K562 (cell line): ENCODE results near the gene OR2M4.
"Not testable (repeated sequence)": the region's sequence is repeated elsewhere in the genome, so short reads cannot be mapped to it uniquely, and the experiment has no call there.

Experiments
- BDP1 ChIP-seq: IDR thresholded peaks from 3 replicates; pipeline ENCODE4 v1.6.1; 2011; ENCODE audit not compliant: insufficient read length, insufficient read depth
- BMI1 ChIP-seq: fragments of 150-350 bp; IDR thresholded peaks from 2 replicates; pipeline ENCODE4 v1.6.1; 2014; ENCODE audit warnings: low read length
- BRF1 ChIP-seq: IDR thresholded peaks from 3 replicates; pipeline ENCODE4 v1.6.1; 2011; ENCODE audit warnings: borderline replicate concordance, mild to moderate bottlenecking; ENCODE audit not compliant: insufficient read length; ENCODE audit errors: extremely low read depth
- CHCHD3 ChIP-seq: fragments of 250-450 bp; sonication (Bioruptor Pico); IDR thresholded peaks from 2 replicates; pipeline ENCODE4 v2.1.2; 2022; ENCODE audit warnings: mild to moderate bottlenecking
- CTCF ChIP-seq, 3 experiments: IDR thresholded peaks in 2 of 3; conservative IDR thresholded peaks in 1 of 3; 2 replicates each; pipeline ENCODE4 v1.5.1; 2011 to 2012; ENCODE audit warnings: low read length in 3 of 3, mild to moderate bottlenecking in 3 of 3, control low read depth in 2 of 3, improper control_type of control experiment in 1 of 3, inconsistent platforms in 1 of 3, low read depth in 1 of 3, mixed read lengths in 1 of 3, moderate library complexity in 1 of 3; ENCODE audit not compliant: insufficient read depth in 2 of 3
- CXXC5 ChIP-seq: fragments of 250-450 bp; sonication (Bioruptor Pico); IDR thresholded peaks from 2 replicates; pipeline ENCODE4 v1.8.0; 2022; ENCODE audit warnings: inconsistent platforms, mild to moderate bottlenecking, moderate library complexity
- DLX4 ChIP-seq: fragments of 250-450 bp; sonication (Bioruptor Pico); IDR thresholded peaks from 2 replicates; pipeline ENCODE4 v1.6.1; 2021; ENCODE audit warnings: mild to moderate bottlenecking
- GABPB1 ChIP-seq: sonication (generic); formaldehyde crosslinking; IDR thresholded peaks from 2 replicates; pipeline ENCODE4 v1.8.0; 2022; ENCODE audit warnings: mild to moderate bottlenecking, missing genetic modification reagents
- IRF2 ChIP-seq: sonication (generic); formaldehyde crosslinking; IDR thresholded peaks from 2 replicates; pipeline ENCODE4 v1.8.1; 2022; ENCODE audit warnings: mild to moderate bottlenecking, missing genetic modification reagents
- NCOA2 ChIP-seq, 2 experiments: fragments of 450-650 bp; IDR thresholded peaks; 2 replicates each; pipeline ENCODE4 v1.6.1; 2018; ENCODE audit warnings: mild to moderate bottlenecking in 2 of 2, moderate library complexity in 1 of 2; ENCODE audit not compliant: partially characterized antibody in 2 of 2
- SMARCA5 ChIP-seq: fragments of 450-650 bp; IDR thresholded peaks from 2 replicates; pipeline ENCODE4 v1.6.1; 2016
- ZBTB40 ChIP-seq, 2 experiments: fragments of 450-650 bp in 1 of 2; sonication (generic) in 1 of 2; formaldehyde crosslinking in 1 of 2; IDR thresholded peaks; 2 replicates each; pipeline versions ENCODE4 v1.7.1 to v1.9.0; 2016 to 2022; ENCODE audit warnings: inconsistent platforms in 1 of 2, mild to moderate bottlenecking in 1 of 2, missing genetic modification reagents in 1 of 2
- ZNF224 ChIP-seq: sonication (generic); formaldehyde crosslinking; IDR thresholded peaks from 2 replicates; pipeline ENCODE4 v1.8.0; 2022; ENCODE audit warnings: mild to moderate bottlenecking, missing genetic modification reagents
- TF ChIP-seq, protein P1 (sequence below), 2 experiments: fragments of 450-650 bp; formaldehyde crosslinking in 1 of 2; IDR thresholded peaks; 2 replicates each; pipeline versions ENCODE4 v1.4.0 to v1.6.1; 2014 to 2020; ENCODE audit warnings: mild to moderate bottlenecking in 2 of 2, borderline replicate concordance in 1 of 2, low read depth in 1 of 2

GRCh38 chr1:248259309-248259708, 28.1 kb downstream of the OR2M4 start:
- not testable (repeated sequence) for TF ChIP-seq IRF2; DLX4 (CRISPR knock-in tag); CTCF (IDR thresholded peaks at IDR 0.05 in 2 of 3, conservative IDR thresholded peaks at IDR 0.05 in 1 of 3; ENCODE audit: insufficient read depth in 2 of 3, low read depth in 1 of 3, low read length in 3 of 3); GABPB1 (CRISPR knock-in tag); BMI1; BDP1; CXXC5; CHCHD3 (CRISPR knock-in tag); ZBTB40 (IDR thresholded peaks at IDR 0.05); ZBTB40 (CRISPR knock-in tag; IDR thresholded peaks at IDR 0.05); ZNF224 (CRISPR knock-in tag); BRF1; NCOA2 (IDR thresholded peaks at IDR 0.05; ENCODE audit: partially characterized antibody in 2 of 2); SMARCA5
- TF ChIP-seq, protein P1, sequence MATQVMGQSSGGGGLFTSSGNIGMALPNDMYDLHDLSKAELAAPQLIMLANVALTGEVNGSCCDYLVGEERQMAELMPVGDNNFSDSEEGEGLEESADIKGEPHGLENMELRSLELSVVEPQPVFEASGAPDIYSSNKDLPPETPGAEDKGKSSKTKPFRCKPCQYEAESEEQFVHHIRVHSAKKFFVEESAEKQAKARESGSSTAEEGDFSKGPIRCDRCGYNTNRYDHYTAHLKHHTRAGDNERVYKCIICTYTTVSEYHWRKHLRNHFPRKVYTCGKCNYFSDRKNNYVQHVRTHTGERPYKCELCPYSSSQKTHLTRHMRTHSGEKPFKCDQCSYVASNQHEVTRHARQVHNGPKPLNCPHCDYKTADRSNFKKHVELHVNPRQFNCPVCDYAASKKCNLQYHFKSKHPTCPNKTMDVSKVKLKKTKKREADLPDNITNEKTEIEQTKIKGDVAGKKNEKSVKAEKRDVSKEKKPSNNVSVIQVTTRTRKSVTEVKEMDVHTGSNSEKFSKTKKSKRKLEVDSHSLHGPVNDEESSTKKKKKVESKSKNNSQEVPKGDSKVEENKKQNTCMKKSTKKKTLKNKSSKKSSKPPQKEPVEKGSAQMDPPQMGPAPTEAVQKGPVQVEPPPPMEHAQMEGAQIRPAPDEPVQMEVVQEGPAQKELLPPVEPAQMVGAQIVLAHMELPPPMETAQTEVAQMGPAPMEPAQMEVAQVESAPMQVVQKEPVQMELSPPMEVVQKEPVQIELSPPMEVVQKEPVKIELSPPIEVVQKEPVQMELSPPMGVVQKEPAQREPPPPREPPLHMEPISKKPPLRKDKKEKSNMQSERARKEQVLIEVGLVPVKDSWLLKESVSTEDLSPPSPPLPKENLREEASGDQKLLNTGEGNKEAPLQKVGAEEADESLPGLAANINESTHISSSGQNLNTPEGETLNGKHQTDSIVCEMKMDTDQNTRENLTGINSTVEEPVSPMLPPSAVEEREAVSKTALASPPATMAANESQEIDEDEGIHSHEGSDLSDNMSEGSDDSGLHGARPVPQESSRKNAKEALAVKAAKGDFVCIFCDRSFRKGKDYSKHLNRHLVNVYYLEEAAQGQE (IDR thresholded peaks at IDR 0.05; ENCODE audit: borderline replicate concordance), result not testable (repeated sequence)
- TF ChIP-seq, protein P1 (CRISPR knock-in tag; IDR thresholded peaks at IDR 0.05; ENCODE audit: low read depth), result not testable (repeated sequence)
